IPS-NIHi7 (cell line): ENCODE results near the gene RPUSD3.
A peak's percentile ranks its signal among the peaks of the same experiment; 100 is the strongest.
"Not testable (repeated sequence)": the region's sequence is repeated elsewhere in the genome, so short reads cannot be mapped to it uniquely, and the experiment has no call there.

Experiments used
- DNase-seq: peaks from one replicate; pipeline ENCODE4 v3.0.0; 2012; ENCODE audit warnings: mixed read lengths; ENCODE audit errors: extremely low spot score

RPUSD3 gene, protein sequence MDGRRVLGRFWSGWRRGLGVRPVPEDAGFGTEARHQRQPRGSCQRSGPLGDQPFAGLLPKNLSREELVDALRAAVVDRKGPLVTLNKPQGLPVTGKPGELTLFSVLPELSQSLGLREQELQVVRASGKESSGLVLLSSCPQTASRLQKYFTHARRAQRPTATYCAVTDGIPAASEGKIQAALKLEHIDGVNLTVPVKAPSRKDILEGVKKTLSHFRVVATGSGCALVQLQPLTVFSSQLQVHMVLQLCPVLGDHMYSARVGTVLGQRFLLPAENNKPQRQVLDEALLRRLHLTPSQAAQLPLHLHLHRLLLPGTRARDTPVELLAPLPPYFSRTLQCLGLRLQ

DNA sequence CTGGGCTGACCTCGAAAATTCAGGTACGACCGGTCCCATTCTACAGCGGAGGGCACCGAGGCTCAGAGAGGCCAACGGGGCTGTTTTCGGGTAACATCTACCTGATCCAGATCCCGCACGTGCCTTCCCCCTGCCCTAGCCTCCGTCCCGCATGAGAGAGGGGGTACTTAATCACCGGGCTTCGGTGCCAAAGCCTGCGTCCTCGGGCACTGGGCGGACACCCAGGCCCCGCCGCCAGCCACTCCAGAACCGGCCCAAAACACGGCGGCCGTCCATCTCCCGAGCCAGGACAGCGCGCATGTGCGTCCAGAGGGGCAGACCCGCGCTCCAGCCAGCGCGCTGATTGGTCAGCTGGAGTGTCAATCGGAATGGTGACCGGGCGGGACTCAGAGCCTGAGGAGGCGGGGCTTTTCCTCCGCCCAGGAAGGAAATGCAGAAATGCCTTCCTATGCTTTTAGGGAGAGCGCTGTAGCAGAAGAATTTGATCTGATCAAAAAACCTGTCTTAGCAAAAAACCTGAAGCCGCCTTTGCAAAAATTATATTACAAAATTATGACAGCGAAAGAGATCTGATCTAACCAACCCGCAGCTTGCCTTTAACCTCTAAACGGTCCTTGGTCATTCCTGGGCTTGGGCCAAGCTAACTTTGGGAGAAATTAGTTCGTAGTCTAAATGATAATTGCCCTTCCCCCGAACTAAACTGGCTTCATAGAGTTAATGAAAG is at the start of gene RPUSD3:
Gene RPUSD3 (minus strand): TSS at position 294 of the 724 bp plus-strand sequence. CDS start 18 bp downstream, at position 276.
- peak; percentile 100 for DNase-seq

DNA sequence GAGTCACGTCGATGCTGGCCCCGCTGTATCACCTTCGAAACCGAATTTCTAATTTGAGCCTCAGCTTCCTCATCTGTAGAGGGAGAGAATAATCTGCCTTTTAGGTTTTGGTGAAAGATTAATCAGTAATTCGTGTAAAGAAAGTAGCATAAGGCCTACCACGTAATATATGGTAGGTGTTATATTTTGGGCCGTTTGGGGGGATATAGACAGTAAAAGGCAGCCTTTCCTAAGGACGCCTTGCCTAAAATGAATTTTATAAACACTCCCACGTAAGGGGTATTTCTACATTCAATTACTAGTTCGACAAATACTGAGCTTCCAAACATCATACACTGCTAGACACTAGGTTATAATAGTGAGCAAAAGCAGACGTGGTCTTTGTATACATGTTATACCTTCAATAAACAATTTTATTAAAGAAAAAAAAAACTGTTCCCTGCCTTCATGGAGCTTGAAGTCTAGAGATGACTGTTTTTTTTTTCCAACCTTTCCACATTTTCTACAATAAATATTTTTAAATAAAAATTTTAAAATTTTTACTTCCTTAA is 47.3 kb upstream of the RPUSD3 start:
- no peak for DNase-seq

DNA sequence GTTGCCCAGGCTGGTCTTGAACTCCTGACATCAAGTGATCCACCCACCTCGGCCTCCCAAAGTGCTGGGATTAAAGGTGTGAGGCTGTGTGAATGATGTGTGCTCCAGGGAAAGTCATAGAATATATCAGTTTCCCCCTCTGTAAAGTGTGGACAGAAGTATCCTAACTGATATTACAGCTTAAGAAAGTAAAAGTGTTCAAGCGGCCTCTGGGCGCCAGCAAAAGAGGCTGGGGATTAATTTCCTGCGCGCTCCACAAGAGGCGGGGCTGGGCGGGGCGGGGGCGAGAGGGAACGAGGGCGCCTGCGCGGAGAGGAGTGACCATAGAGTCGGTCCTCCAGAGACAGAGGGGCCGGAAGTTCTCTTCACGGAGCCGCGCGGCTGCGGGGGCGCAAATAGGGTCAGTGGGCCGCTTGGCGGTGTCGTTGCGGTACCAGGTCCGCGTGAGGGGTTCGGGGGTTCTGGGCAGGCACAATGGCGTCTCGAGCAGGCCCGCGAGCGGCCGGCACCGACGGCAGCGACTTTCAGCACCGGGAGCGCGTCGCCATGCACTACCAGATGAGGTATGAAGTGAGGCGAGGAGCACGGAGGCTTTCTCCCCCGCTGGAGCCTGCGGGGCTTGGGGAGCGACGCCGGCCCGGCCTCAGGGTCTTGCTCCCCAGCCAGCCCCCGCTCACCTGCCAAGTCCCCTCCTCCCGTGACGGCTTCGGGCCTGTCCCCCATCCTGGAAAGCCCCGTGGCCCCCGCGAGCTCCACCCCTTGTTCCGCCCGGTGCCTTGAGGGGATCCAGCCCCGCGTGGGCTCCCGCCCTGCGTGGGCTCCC is 46.7 kb upstream of the RPUSD3 start, which contains the start of gene JAGN1:
Gene JAGN1 (plus strand): TSS at position 362 of the 823 bp plus-strand sequence. CDS start 113 bp downstream, at position 475.
- DNase-seq = peak; percentile 97

DNA sequence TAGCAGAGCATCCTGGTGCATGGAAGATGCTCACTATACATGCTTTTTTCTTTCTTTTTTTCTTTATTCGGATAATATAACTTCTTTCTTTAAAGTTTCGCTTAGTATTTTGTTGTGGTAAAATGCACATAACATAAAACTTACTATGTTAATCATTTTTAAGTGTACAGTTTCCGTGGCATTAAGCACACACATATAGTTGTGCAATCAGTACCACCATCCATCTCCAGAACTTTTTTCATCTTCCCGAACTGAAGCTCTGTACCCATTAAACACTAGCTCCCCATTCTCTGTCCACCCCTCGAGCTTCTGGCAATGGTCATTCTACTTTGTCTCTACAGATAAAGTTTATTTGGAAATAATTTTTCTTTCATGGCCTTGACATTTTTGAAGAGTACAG is 45.6 kb upstream of the RPUSD3 start:
- no peak for DNase-seq

DNA sequence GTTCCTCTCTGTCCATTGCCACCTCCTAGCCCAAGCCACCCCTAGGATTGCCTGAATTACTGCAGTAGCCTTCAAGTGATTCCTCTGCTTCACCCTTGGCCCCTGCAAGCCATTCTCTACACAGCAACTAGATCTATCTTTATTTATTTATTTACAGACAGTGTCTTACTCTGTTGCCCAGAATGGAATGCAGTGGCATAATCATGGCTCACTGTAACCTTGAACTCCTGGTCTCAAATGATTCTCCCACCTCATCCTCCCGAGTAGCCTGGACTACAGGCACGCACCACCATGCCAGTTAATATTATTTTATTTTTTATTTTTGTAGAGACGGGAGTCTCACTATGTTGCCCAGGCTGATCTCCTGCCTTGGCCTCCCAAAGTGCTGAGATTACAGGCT is 44.7 kb upstream of the RPUSD3 start:
- no peak for DNase-seq

DNA sequence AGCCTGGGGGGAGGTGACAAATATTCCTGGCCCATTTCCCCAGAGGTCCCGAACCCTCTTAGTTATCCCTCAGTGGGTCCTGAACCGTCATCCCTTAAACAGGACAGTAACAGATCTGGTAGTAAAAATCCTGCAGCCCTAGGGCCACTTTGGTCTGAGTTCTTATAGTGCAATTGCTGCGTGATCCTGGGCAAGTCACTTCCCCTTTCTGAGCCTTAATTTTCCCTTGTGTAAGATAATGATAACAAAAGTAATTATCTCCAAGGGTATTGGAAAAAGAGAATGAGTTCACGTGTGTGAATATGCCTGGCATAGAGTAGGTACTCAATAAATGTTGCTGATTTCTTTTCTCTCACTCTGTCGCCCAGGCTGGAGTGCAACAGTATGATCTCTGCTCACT is 43.7 kb upstream of the RPUSD3 start:
- no peak for DNase-seq

DNA sequence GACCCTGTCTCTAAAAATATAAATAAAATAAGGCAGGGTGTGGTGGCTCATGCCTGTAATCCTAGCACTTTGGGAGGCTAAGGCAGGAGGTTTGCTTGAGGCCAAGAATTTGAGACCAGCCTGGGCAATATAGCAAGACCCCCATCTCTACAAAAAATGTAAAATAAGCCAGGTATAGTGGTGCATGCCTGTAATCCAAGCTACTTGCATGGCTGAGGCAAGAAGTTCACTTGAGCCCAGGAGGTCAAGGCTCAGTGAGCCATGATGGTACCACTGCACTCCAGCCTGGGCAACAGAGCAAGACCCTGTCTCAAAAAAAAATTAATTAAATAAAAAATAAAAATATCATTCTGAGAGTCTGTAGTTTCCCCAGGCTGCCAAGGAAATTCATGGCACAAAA is 42.5 kb upstream of the RPUSD3 start:
- no peak for DNase-seq

DNA sequence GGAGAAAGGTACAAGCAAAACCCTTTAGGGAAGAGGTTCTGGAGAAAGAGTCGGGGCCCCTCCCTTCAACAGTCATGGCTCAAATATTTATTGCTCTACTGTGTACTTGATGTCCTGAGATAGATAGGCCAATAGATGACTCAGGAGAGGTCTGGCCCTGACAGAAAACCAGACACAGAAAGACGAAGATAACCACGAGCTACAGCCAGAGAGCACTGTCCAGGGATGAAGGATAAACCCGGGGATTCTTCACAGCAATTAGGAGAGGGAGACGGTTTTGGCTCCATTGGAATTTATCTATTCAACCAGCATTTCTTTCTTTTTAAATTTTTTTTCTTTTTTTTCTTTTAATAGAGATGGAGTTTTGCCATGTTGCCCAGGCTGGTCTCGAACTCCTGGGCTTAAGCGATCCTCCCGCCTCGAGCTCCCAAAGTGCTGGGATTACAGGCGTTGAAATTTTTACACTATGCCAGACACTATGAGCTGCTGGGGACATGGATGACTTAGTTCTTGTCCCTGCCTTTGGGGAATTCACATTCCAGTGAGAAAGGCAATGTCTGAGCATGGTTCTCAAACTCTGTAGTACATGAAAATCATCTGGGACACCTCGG is 40.9 kb upstream of the RPUSD3 start:
- DNase-seq = no peak

DNA sequence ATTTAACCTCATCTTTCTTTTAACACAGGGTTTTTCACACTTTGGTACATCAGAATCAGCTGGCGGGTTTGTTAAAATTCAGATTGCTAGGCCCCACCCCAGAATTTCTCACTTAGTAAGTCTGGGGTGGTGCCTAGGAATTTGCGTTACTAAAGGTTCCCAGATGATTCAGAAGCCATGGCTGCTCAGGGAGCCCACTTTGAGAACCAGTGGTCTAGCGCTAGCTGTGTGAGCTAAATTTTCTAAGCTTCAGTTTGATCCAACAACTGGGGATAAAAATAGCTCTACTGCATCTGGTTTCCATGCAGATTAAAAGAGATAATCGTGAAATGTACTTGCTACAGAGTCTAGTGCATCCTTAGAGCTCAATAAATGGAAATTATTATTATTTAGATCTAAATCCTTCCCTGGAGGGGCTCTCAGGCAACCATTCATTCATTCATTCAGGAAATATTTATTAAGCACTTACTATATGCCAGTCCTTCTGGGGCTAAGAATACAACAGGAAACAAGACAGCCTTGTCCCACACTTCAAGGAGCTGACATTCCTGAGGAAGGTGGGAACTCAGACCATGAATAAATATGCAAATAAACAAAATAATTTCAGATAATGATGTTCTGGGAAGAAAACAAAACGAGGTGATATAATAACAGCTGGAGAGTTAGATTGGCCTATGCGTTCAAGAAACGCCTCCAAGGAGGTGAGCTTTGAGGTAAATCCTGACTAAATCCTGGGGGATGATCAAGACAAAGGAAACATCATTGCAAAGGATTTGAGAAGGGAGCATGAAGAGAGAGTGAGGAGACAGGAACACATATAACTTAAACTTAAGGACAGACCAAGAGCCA is 40.1 kb upstream of the RPUSD3 start:
- no peak for DNase-seq

DNA sequence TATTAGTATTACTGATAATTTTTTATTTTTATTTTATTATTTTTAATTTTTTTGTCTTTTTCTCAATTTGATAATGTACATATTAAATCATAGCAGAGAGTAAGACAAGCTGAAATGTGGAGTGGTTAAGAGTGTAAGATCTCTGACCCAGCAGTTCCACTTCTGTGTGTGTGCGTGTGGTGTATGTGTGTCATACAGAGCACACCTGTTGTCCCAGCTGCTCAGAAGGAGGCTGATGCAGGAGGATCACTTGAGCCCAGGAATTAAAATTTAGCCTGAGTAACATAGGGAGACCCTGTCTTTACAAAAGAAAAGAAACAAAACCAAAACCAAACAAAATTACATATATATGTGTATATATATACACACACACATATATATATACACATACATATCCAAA is 37.6 kb upstream of the RPUSD3 start:
- no peak for DNase-seq

DNA sequence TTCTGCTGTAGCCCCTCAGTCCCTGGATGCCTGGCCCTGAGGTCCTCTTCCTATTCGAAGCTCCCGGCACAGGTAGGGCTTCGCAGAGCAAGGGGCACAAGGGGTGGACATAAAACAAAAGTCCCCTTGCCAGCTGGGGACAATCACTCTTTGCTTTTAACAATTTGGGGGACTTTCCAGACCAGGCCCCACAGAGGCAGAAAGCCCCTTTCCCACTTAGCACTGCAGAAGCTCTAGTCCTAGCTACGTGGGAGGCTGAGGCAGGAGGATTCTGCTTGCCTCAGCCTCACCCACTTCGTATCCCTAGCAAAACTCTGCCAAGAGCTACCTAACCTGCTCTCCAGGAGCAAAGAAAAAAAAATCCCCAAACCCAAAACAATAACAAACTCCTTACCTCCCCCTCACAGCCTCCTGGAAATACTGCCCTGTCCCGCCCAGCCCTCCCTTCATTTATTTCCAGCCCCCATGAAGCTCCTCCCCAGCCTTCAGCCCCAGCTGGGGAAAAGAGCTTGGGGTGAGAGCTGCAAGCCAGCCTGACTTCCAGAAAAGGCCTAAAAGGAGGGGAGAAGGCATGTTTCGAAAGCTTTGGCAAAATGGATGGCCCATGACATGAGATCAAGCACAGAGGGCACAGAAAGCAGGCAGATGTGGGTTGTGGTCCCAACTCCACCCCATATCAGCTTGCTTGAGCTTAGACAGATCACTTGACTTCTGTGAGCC is 36.2 kb upstream of the RPUSD3 start, which contains the start of gene CIDEC:
Gene CIDEC (minus strand): TSS at position 424 of the 720 bp plus-strand sequence. CDS start 1,767 bp downstream, outside the sequence.
- DNase-seq = no peak

DNA sequence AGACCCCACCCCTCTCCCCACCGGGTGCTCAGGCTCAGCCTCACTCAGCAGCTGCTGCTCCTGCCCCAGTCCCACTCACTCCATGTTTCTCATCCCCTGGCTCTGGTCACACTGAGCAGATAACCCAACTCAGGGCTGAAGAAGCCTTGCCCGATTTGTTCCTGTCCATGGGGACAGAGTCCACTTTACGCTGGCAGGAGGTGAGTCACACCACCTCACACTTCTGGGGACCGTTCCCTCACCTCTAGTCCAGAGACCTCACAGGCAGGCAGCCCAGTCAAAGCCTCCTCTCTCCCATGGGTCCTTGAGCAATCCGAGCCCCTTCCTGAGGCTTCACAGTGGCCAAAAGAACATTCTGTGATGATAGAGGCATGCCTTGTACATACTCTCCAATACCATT is 34.9 kb upstream of the RPUSD3 start:
- no peak for DNase-seq

DNA sequence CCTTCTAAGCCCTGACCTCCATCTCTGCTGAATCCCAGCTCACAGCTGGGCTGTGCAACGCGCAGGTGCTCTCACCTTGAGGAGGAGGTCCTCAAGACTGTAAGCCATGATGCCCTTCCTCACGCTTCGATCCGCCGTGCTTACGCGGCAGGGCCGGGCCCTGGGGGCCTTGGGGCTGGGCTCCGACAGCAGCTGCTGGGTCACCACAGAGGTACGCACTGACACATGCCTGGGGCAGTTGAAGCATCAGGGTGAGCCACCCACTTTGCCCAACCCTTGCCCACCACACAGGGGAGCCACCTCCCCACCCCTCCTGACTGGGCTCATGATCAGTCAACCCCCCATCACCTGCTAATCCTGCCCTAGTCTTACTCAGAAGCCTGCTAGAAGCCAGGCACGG is 33.2 kb upstream of the RPUSD3 start:
- no peak for DNase-seq

DNA sequence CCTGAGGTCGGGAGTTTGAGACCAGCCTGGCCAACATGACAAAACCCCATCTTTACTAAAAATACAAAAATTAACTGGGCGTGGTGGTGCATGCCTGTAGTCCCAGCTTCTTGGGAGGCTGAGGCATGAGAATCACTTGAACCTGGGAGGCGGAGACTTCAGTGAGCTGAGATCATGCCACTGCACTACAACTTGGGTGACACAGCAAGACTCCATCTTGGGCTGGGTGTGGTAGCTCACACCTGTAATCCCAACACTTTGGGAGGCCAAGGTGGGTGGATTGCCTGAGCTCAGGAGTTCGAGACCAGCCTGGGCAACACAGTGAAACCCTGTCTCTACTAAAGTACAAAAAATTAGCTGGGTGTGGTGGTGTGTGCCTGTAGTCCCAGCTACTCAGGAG is 32.4 kb upstream of the RPUSD3 start:
- DNase-seq = not testable (repeated sequence)

DNA sequence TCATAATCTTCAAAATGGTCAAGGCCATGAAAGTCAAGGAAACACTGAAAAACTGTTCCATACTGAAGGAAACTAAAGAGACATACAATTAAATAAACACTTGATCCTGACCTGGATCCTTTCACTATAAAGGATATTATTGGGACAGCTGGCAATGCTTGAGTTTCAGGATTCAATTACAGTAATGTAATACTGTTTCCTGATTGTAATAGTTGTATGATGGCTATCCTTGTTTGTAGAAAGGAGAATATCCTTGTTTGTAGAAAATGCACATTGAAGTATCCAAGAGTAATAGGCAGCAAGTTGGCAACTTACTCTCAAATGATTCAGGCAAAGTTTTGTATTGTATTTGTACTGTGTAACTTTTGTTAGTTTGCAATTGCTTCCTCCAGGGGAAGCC is 31.6 kb upstream of the RPUSD3 start:
- no peak for DNase-seq

DNA sequence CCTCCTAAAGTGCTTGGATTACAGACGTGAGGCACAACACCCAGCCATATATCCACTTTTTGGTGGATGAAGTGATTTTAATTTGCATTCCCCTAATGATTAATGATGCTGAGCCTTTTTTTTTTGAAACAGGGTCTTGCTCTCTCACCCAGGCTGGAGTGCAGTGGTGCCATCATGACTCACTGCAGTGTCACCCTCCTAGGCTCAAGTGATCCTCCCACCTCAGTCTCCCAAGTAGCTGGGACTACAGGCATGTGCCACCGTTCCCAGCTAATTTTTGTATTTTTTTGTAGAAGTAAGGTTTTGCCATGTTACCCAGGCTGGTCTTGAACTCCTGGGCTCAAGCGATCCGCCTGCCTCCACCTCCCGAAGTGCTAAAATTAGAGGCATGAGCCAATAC is 28.3 kb upstream of the RPUSD3 start:
- not testable (repeated sequence) for DNase-seq

DNA sequence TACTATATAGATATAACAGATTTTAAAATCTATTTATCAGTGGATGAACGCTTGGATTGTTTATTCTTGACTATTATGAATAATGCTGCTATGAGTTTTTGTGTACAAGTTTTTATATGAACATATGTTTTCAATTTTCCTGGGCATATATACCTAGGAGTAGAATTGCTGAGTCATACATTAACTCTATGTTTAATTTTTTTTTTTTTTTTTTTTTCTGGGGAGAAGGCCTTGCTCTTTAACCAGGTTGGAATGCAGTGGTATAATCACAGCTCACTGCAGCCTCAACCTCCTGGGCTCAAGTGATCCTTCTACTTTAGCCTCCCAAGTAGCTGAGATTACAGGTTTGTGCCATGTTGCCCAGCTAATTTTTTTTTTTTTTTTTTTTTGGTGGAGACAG is 27.2 kb upstream of the RPUSD3 start:
- no peak for DNase-seq

DNA sequence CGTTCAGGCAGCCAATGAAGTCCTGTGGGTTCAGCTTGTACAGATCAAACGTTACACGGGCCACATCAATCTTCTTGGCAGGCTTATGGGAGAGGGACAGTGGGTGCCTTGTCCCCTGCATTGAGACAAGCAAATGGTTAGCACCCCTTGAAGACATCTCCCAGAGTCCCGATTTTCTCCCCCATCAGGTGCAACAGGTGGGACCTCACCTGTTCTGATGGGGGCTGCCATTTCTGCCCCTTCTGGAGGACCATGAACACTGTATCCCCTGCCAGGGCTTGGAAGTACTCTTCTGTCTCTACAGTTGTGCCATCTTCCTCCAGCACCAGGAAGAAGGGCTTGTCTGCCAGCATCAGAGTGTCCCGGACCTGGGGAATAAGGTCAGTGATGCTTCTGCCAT is 26.1 kb upstream of the RPUSD3 start:
- no peak for DNase-seq

DNA sequence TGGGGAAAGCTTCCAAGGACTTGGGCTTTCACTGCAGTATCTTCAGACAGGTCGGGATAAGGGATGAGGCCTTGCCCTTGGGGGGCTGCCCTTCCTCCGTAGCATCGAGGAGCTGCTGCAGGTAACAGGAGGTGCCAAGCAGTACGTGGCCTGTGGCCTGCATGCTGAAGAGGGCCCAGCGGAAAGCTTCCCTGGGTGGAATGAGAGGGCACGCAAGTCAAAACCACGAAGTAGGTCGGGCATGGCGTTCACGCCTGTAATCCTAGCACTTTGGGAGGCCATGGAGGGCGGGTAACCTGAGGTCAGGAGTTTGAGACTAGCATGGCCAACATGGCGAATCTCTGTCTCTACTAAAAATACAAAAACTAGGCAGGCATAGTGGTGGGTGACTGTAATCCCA is 23.3 kb upstream of the RPUSD3 start:
- DNase-seq = no peak

DNA sequence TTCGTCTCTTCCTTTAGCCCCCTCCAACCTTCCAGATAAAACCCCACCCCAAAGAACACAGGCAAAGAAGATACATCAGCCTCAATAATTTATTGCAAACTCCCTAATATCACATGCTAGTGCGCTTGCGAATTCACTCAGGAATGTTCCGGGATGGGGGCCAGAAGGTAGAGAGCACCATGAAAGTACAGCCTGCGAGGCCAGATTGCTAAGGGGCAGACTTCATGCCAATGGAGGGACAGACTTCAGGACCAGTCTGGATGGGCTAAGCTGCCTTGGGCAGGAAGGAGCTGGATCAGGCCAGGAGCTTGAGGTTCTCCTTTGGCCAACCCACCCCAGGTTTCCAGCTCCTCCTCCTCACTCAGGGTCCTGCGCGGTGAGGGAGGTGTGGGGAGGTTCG is 22.8 kb upstream of the RPUSD3 start:
- no peak for DNase-seq
